ENCODE results near the gene VDR. TPM values are rescaled to one million over a fixed set of nuclear protein-coding genes. Genes with fewer than 3 reads are reported as not detected.

Gene VDR
- total RNA-seq, 6 experiments from 2014 or later, result 8.4 to 14.8 (median 10.1) TPM

- Mint-ChIP-seq H3K4me1 (ENCODE audit: low read depth) (peaks cover 7% of the 10 kb centered on the region; the same call in 1 of the 2 replicates), H3K27me3 (ENCODE audit: insufficient read depth) (no peaks in the 10 kb centered on the region; the same call in none of the 2 replicates), H3K36me3 (ENCODE audit: low read depth) (no peaks in the 10 kb centered on the region), H3K9me3 (no peaks in the 10 kb centered on the region), H3K4me3 (no peak overlapping the region), H3K27ac (no peak overlapping the region)
- no peak for TF ChIP-seq CTCF (IDR thresholded peaks at IDR 0.05)
- no peak for DNase-seq
These were observed 53.4 kb downstream of the VDR start for GRCh38 chr12:47851303-47851952.

GRCh38 chr12:47850153-47851084 is 54.4 kb downstream of the VDR start:
- Mint-ChIP-seq H3K36me3 (ENCODE audit: low read depth) (no peaks in the 10 kb centered on the region), H3K4me1 (ENCODE audit: low read depth) (peaks cover 7% of the 10 kb centered on the region; the same call in 1 of the 2 replicates), H3K27ac (no peak overlapping the region), H3K27me3 (ENCODE audit: insufficient read depth) (no peaks in the 10 kb centered on the region; the same call in none of the 2 replicates), H3K9me3 (no peaks in the 10 kb centered on the region), H3K4me3 (no peak overlapping the region)
- DNase-seq, result no peak
- TF ChIP-seq CTCF (IDR thresholded peaks at IDR 0.05), result no peak

DNA sequence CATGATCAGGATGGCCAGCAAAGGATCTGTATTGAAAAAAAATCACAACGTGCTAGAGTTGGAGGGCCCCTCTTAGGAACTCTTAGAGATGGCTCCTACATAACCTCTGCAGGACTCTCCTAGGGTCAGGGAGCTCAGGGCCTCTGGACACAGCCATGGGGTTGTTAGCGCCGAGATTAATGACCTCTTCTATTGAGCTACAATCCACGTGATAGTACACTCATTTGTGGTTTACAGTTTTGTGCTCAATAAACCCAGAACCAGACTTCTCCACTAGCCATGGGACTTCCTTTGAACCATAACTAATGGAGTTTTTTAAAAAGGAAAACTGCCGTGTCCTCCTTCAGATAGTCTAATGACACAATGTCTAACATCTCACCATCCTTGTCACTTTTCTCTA is 55.5 kb downstream of the VDR start:
- no peak for DNase-seq
- H3K4me3 Mint-ChIP-seq, result no peak overlapping the region
- H3K36me3 Mint-ChIP-seq (ENCODE audit: low read depth), result no peaks in the 10 kb centered on the region
- no peak overlapping the region for H3K27ac Mint-ChIP-seq
- H3K4me1 Mint-ChIP-seq (ENCODE audit: low read depth), result peaks cover 7% of the 10 kb centered on the region; the same call in 1 of the 2 replicates
- H3K9me3 Mint-ChIP-seq, result no peaks in the 10 kb centered on the region
- TF ChIP-seq CTCF (IDR thresholded peaks at IDR 0.05), result no peak
- H3K27me3 Mint-ChIP-seq (ENCODE audit: insufficient read depth), result no peaks in the 10 kb centered on the region; the same call in none of the 2 replicates

- Mint-ChIP-seq H3K4me1 (ENCODE audit: low read depth) (peaks cover 7% of the 10 kb centered on the region; the same call in 1 of the 2 replicates), H3K4me3 (no peak overlapping the region), H3K27me3 (ENCODE audit: insufficient read depth) (no peaks in the 10 kb centered on the region; the same call in none of the 2 replicates), H3K36me3 (ENCODE audit: low read depth) (no peaks in the 10 kb centered on the region), H3K9me3 (no peaks in the 10 kb centered on the region), H3K27ac (no peak overlapping the region)
- no peak for DNase-seq
- no peak for TF ChIP-seq CTCF (IDR thresholded peaks at IDR 0.05)
These were observed 55.9 kb downstream of the VDR start for GRCh38 chr12:47848853-47849252.

DNA sequence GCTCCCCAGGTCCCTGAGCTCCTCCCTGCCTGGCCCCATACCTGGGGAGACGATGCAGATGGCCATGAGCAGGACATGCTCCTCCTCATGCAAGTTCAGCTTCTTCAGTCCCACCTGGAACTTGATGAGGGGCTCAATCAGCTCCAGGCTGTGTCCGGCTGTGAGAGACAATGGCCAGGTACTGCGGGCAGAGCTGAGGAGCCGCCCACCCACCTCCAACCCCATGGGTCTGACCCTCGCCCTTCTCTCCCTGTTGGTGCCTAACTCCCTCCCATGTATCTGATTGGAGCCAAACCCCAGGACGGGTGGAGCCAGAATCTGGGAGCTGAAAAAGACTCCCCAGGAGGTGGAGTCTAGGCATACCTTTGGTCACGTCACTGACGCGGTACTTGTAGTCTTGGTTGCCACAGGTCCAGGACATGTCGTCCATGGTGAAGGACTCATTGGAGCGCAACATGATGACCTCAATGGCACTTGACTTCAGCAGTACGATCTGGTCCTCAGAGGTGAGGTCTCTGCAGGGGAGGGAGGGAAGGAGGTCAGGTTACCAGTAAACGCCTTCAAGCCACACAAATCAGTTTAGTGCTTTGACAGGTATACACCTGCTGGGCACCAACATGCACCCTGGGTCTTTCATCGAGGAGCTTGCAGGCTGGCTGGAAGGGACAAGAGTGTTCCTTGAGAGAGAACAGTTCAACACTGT is 58.3 kb downstream of the VDR start:
- TF ChIP-seq CTCF (IDR thresholded peaks at IDR 0.05), result no peak
- Mint-ChIP-seq H3K4me1 (ENCODE audit: low read depth) (peaks cover 21% of the 10 kb centered on the region), H3K36me3 (ENCODE audit: low read depth) (no peaks in the 10 kb centered on the region), H3K9me3 (no peaks in the 10 kb centered on the region), H3K4me3 (no peak overlapping the region), H3K27ac (no peak overlapping the region), H3K27me3 (ENCODE audit: insufficient read depth) (no peaks in the 10 kb centered on the region; the same call in none of the 2 replicates)
- no peak for DNase-seq
